Colonic mucosa (tissue), 4 donors: ENCODE results near the gene FAM120AOS. TPM values are rescaled to one million over a fixed set of nuclear protein-coding genes. Genes with fewer than 3 reads are reported as not detected.
A peak's percentile ranks its signal among the peaks of the same experiment; 100 is the strongest.

ENCODE experiments used
- DNase-seq: peaks from one replicate; pipeline ENCODE4 v3.0.0-alpha.2; 2020
- H3K27ac ChIP-seq: fragments of 200-600 bp; one replicate; pipeline ENCODE4 v1.8.0; 2021
- H3K27me3 ChIP-seq: fragments of 200-600 bp; one replicate; pipeline ENCODE4 v1.8.0; 2021
- H3K36me3 ChIP-seq: fragments of 200-600 bp; one replicate; pipeline ENCODE4 v1.8.0; 2021
- H3K4me1 ChIP-seq: fragments of 200-600 bp; one replicate; pipeline ENCODE4 v1.8.0; 2021; ENCODE audit warnings: mild to moderate bottlenecking
- H3K4me3 ChIP-seq: fragments of 200-600 bp; one replicate; pipeline ENCODE4 v1.8.0; 2021
- H3K9ac ChIP-seq, 2 donors: one replicate each; pipeline ENCODE4 v1.7.0; 2013; ENCODE audit warnings: control low read depth in 2 of 2, low read depth in 2 of 2, low read length in 2 of 2
- H3K9me3 ChIP-seq: fragments of 200-600 bp; one replicate; pipeline ENCODE4 v1.8.0; 2021
- CTCF ChIP-seq: fragments of 200-600 bp; IDR thresholded peaks from one replicate; pipeline ENCODE4 v1.8.0; 2022; ENCODE audit warnings: antibody characterized with exemption, mild to moderate bottlenecking
- intact Hi-C: fragments of 100-400 bp; cut with DNase I; formaldehyde crosslinking; loops from one replicate; pipeline ENCODE4 v1.14.1; 2022
- total RNA-seq, 2 donors: library from RNA; stranded (reverse); fragmentation: NEBNext Ultra II Directional in 1 of 2; extraction: Animal tissue kit (Norgen Biotek cat#: 25700) in 1 of 2; gene quantifications; one replicate each; pipeline ENCODE4 v1.2.1, GENCODE V29; 2021
- donor health status: healthy.
- donor health status: DM: no; HTN: no; CAD: no.
- donor health status: DM: no; HTN: no; CAD: no.

FAM120AOS gene
- total RNA-seq, 2 donors from 2014 or later: 56.5 to 67.1 TPM

GRCh38 chr9:93480728-93481324 is 27.4 kb upstream of the FAM120AOS start:
- peaks cover 4% of the 10 kb centered on the region for H3K36me3 ChIP-seq

GRCh38 chr9:93480262-93480661 is 26.9 kb upstream of the FAM120AOS start:
- TF ChIP-seq CTCF: no peak
- Histone ChIP-seq H3K4me3 (no peak overlapping the region), H3K9ac (no peak overlapping the region), H3K27me3 (no peaks in the 10 kb centered on the region), H3K9me3 (no peaks in the 10 kb centered on the region), H3K36me3 (peaks cover 4% of the 10 kb centered on the region), H3K27ac (no peak overlapping the region), H3K4me1 (peaks cover 6% of the 10 kb centered on the region)
- no peak for DNase-seq
- intact Hi-C loops: no loop called here

More at GRCh38 chr9:93480728-93481324, 27.4 kb upstream of the FAM120AOS start:
- Histone ChIP-seq H3K9ac (no peak overlapping the region), H3K4me1 (peaks cover 2% of the 10 kb centered on the region), H3K4me3 (no peak overlapping the region), H3K27ac (no peak overlapping the region), H3K27me3 (no peaks in the 10 kb centered on the region), H3K9me3 (no peaks in the 10 kb centered on the region)
- intact Hi-C loops: no loop called here
- no peak for TF ChIP-seq CTCF
- DNase-seq: no peak

- intact Hi-C loops: no loop called here
- no peaks in the 10 kb centered on the region for H3K9me3 ChIP-seq
- peaks cover 4% of the 10 kb centered on the region for H3K36me3 ChIP-seq
- H3K27ac ChIP-seq: no peak overlapping the region
- H3K4me3 ChIP-seq: no peak overlapping the region
- H3K27me3 ChIP-seq: no peaks in the 10 kb centered on the region
- no peak for TF ChIP-seq CTCF
- H3K4me1 ChIP-seq: peaks cover 6% of the 10 kb centered on the region
- H3K9ac ChIP-seq: no peak overlapping the region
- DNase-seq: no peak
Measured at GRCh38 chr9:93479726-93480125, 26.3 kb upstream of the FAM120AOS start.

- intact Hi-C loops: no loop called here
- H3K9ac ChIP-seq: no peak overlapping the region
- peak overlapping the region; percentile 52 for H3K27ac ChIP-seq
- no peaks in the 10 kb centered on the region for H3K27me3 ChIP-seq
- peaks cover 6% of the 10 kb centered on the region for H3K4me1 ChIP-seq
- H3K36me3 ChIP-seq: no peaks in the 10 kb centered on the region
- TF ChIP-seq CTCF: no peak
- no peak for DNase-seq
- H3K9me3 ChIP-seq: no peaks in the 10 kb centered on the region
- H3K4me3 ChIP-seq: no peak overlapping the region
Measured at GRCh38 chr9:93477397-93477796, 24.0 kb upstream of the FAM120AOS start.

- H3K27ac ChIP-seq: peak overlapping the region; percentile 52
- H3K27me3 ChIP-seq: no peaks in the 10 kb centered on the region
- no peaks in the 10 kb centered on the region for H3K9me3 ChIP-seq
- H3K9ac ChIP-seq: no peak overlapping the region
- H3K4me3 ChIP-seq: no peak overlapping the region
- no peak for TF ChIP-seq CTCF
- intact Hi-C loops: no loop called here
- no peaks in the 10 kb centered on the region for H3K36me3 ChIP-seq
- H3K4me1 ChIP-seq: peaks cover 6% of the 10 kb centered on the region
- DNase-seq: peak; percentile 36
Measured at GRCh38 chr9:93476924-93477323, 23.5 kb upstream of the FAM120AOS start.
